Activated CD4-positive, alpha-beta T cell treated with anti-CD3 and anti-CD28 coated beads, Interleukin-2, amount 10 ng/mL, durations not matched to agents 24 days and 14 days (primary cell): ENCODE results near the gene CHRFAM7A. TPM values are rescaled to one million over a fixed set of nuclear protein-coding genes. Genes with fewer than 3 reads are reported as not detected.
"Not testable (repeated sequence)": the region's sequence is repeated elsewhere in the genome, so short reads cannot be mapped to it uniquely, and the experiment has no call there.

Experiments used
- DNase-seq: peaks from one replicate; pipeline ENCODE4 v3.0.0; 2022
- H3K27ac Mint-ChIP-seq: one replicate; pipeline ENCODE4 v1.8.0; 2022; ENCODE audit warnings: mild to moderate bottlenecking, mixed read lengths
- H3K27me3 Mint-ChIP-seq: one replicate; pipeline ENCODE4 v1.8.0; 2022; ENCODE audit warnings: mixed read lengths
- H3K36me3 Mint-ChIP-seq: one replicate; pipeline ENCODE4 v1.8.0; 2022; ENCODE audit warnings: low read depth, mild to moderate bottlenecking, mixed read lengths
- H3K4me1 Mint-ChIP-seq: one replicate; pipeline ENCODE4 v1.8.0; 2021; ENCODE audit warnings: mixed read lengths
- H3K4me3 Mint-ChIP-seq: one replicate; pipeline ENCODE4 v1.8.0; 2022; ENCODE audit warnings: mild to moderate bottlenecking, moderate library complexity, mixed read lengths
- H3K9me3 Mint-ChIP-seq: one replicate; pipeline ENCODE4 v1.8.0; 2021; ENCODE audit warnings: mixed read lengths
- intact Hi-C: fragments of 100-400 bp; cut with micrococcal nuclease; formaldehyde crosslinking; loops from one replicate; pipeline ENCODE4 v1.15.1; 2023
- total RNA-seq: library from RNA; stranded (reverse); gene quantifications from 2 replicates; pipeline ENCODE4 v1.2.3, GENCODE V29; 2022

Gene CHRFAM7A
- total RNA-seq: not detected in 2 replicates

- H3K4me1 Mint-ChIP-seq, H3K36me3 Mint-ChIP-seq, intact Hi-C loops, H3K27me3 Mint-ChIP-seq, H3K4me3 Mint-ChIP-seq, H3K27ac Mint-ChIP-seq, H3K9me3 Mint-ChIP-seq: not testable (repeated sequence)
- peak; percentile 29 for DNase-seq
These were observed at the start of gene CHRFAM7A for GRCh38 chr15:30392766-30393663. TSS of gene CHRFAM7A (minus strand) at chr15:30393540. CDS start at chr15:30383351, 10,189 bp downstream.

- H3K4me1 Mint-ChIP-seq, H3K27me3 Mint-ChIP-seq, intact Hi-C loops, H3K36me3 Mint-ChIP-seq, H3K9me3 Mint-ChIP-seq, H3K4me3 Mint-ChIP-seq, DNase-seq, H3K27ac Mint-ChIP-seq: not testable (repeated sequence)
These were observed 45.0 kb upstream of the CHRFAM7A start for GRCh38 chr15:30438348-30438747.

GRCh38 chr15:30435878-30436277 lies 42.5 kb upstream of the CHRFAM7A start:
- H3K4me1 Mint-ChIP-seq, H3K27me3 Mint-ChIP-seq, H3K27ac Mint-ChIP-seq, H3K9me3 Mint-ChIP-seq, H3K36me3 Mint-ChIP-seq, intact Hi-C loops, H3K4me3 Mint-ChIP-seq, DNase-seq: not testable (repeated sequence)

- H3K4me3 Mint-ChIP-seq, H3K27me3 Mint-ChIP-seq, H3K9me3 Mint-ChIP-seq, H3K27ac Mint-ChIP-seq, DNase-seq, H3K36me3 Mint-ChIP-seq, intact Hi-C loops, H3K4me1 Mint-ChIP-seq: not testable (repeated sequence)
These were observed 27.4 kb upstream of the CHRFAM7A start for GRCh38 chr15:30420723-30421122.

GRCh38 chr15:30414160-30414559 lies 20.8 kb upstream of the CHRFAM7A start, which contains the start of gene GOLGA8R:
TSS of gene GOLGA8R (minus strand) at chr15:30414260. CDS start at chr15:30414162, 98 bp downstream.
- DNase-seq, H3K4me3 Mint-ChIP-seq, H3K4me1 Mint-ChIP-seq, intact Hi-C loops, H3K36me3 Mint-ChIP-seq, H3K27me3 Mint-ChIP-seq, H3K27ac Mint-ChIP-seq, H3K9me3 Mint-ChIP-seq: not testable (repeated sequence)

- peak; percentile 53 for DNase-seq
- H3K4me1 Mint-ChIP-seq, intact Hi-C loops, H3K4me3 Mint-ChIP-seq, H3K27ac Mint-ChIP-seq, H3K27me3 Mint-ChIP-seq, H3K9me3 Mint-ChIP-seq, H3K36me3 Mint-ChIP-seq: not testable (repeated sequence)
These were observed 14.3 kb upstream of the CHRFAM7A start for GRCh38 chr15:30407636-30408035.

GRCh38 chr15:30398988-30399387 lies 5.6 kb upstream of the CHRFAM7A start:
- intact Hi-C loops, H3K27me3 Mint-ChIP-seq, H3K4me1 Mint-ChIP-seq, H3K4me3 Mint-ChIP-seq, H3K36me3 Mint-ChIP-seq, H3K9me3 Mint-ChIP-seq, H3K27ac Mint-ChIP-seq: not testable (repeated sequence)
- DNase-seq: peak; percentile 88

- H3K9me3 Mint-ChIP-seq, H3K27me3 Mint-ChIP-seq, intact Hi-C loops, H3K36me3 Mint-ChIP-seq, H3K27ac Mint-ChIP-seq, H3K4me1 Mint-ChIP-seq, H3K4me3 Mint-ChIP-seq: not testable (repeated sequence)
- peak; percentile 1 for DNase-seq
These were observed 288 bp upstream of the CHRFAM7A start for GRCh38 chr15:30393664-30393991.

GRCh38 chr15:30386318-30386887 lies 6.9 kb downstream of the CHRFAM7A start:
- H3K9me3 Mint-ChIP-seq, H3K4me1 Mint-ChIP-seq, H3K27me3 Mint-ChIP-seq, H3K27ac Mint-ChIP-seq, DNase-seq, H3K4me3 Mint-ChIP-seq, H3K36me3 Mint-ChIP-seq, intact Hi-C loops: not testable (repeated sequence)

- H3K36me3 Mint-ChIP-seq, H3K9me3 Mint-ChIP-seq, H3K4me1 Mint-ChIP-seq, intact Hi-C loops, DNase-seq, H3K27me3 Mint-ChIP-seq, H3K4me3 Mint-ChIP-seq, H3K27ac Mint-ChIP-seq: not testable (repeated sequence)
These were observed 16.3 kb downstream of the CHRFAM7A start for GRCh38 chr15:30377082-30377413.

- H3K4me3 Mint-ChIP-seq, intact Hi-C loops, H3K4me1 Mint-ChIP-seq, H3K27me3 Mint-ChIP-seq, H3K36me3 Mint-ChIP-seq, H3K9me3 Mint-ChIP-seq, H3K27ac Mint-ChIP-seq, DNase-seq: not testable (repeated sequence)
These were observed 16.8 kb downstream of the CHRFAM7A start for GRCh38 chr15:30376375-30377081.

- H3K4me1 Mint-ChIP-seq, H3K36me3 Mint-ChIP-seq, H3K27ac Mint-ChIP-seq, H3K9me3 Mint-ChIP-seq, DNase-seq, H3K27me3 Mint-ChIP-seq, H3K4me3 Mint-ChIP-seq, intact Hi-C loops: not testable (repeated sequence)
These were observed 17.5 kb downstream of the CHRFAM7A start for GRCh38 chr15:30375872-30376271.

GRCh38 chr15:30374862-30375261 lies 18.5 kb downstream of the CHRFAM7A start:
- H3K9me3 Mint-ChIP-seq, H3K36me3 Mint-ChIP-seq, H3K4me1 Mint-ChIP-seq, H3K4me3 Mint-ChIP-seq, DNase-seq, H3K27me3 Mint-ChIP-seq, H3K27ac Mint-ChIP-seq, intact Hi-C loops: not testable (repeated sequence)

GRCh38 chr15:30368271-30368670 lies 25.1 kb downstream of the CHRFAM7A start:
- H3K36me3 Mint-ChIP-seq, intact Hi-C loops, H3K4me1 Mint-ChIP-seq, DNase-seq, H3K27me3 Mint-ChIP-seq, H3K4me3 Mint-ChIP-seq, H3K9me3 Mint-ChIP-seq, H3K27ac Mint-ChIP-seq: not testable (repeated sequence)
